Measurements from ENCODE around the gene CISD2. TPM values are rescaled to one million over a fixed set of nuclear protein-coding genes. Genes with fewer than 3 reads are reported as not detected.
"Not testable (repeated sequence)": the region's sequence is repeated elsewhere in the genome, so short reads cannot be mapped to it uniquely, and the experiment has no call there.

The CISD2 gene
- total RNA-seq, 1 donor from 2014 or later, result 10.4 TPM

GRCh38 chr4:102878901-102879300 is 10.1 kb downstream of the CISD2 start:
- Histone ChIP-seq H3K4me1 (no peaks in the 10 kb centered on the region), H3K36me3 (no peaks in the 10 kb centered on the region), H3K9me3 (no peaks in the 10 kb centered on the region), H3K27ac (no peak overlapping the region), H3K27me3 (no peaks in the 10 kb centered on the region), H3K4me3 (no peak overlapping the region)
- intact Hi-C loops (cut with DNase I), result loop anchor here (10.0 kb wide), 1 partner anchor 216 kb away; the partner anchor contains the start of gene BDH2
- no peak for TF ChIP-seq CTCF (IDR thresholded peaks at IDR 0.05)
- DNase-seq (ENCODE audit: low spot score in 2 of 2), result no peak

- Histone ChIP-seq H3K27me3 (no peaks in the 10 kb centered on the region), H3K27ac (no peak overlapping the region), H3K4me3 (no peak overlapping the region), H3K9me3 (no peaks in the 10 kb centered on the region), H3K36me3 (no peaks in the 10 kb centered on the region), H3K4me1 (no peaks in the 10 kb centered on the region)
- TF ChIP-seq CTCF (IDR thresholded peaks at IDR 0.05), result no peak
- DNase-seq (ENCODE audit: low spot score in 2 of 2), result no peak
- intact Hi-C loops (cut with DNase I), result no loop called here
Measured at GRCh38 chr4:102881343-102881742, 12.6 kb downstream of the CISD2 start.

- no peak overlapping the region for H3K27ac ChIP-seq
- H3K27me3 ChIP-seq, result no peaks in the 10 kb centered on the region
- intact Hi-C loops (cut with DNase I), result no loop called here
- no peak overlapping the region for H3K4me3 ChIP-seq
- DNase-seq (ENCODE audit: low spot score in 2 of 2), result no peak
- H3K4me1 ChIP-seq, result no peaks in the 10 kb centered on the region
- TF ChIP-seq CTCF (IDR thresholded peaks at IDR 0.05), result no peak
- no peaks in the 10 kb centered on the region for H3K9me3 ChIP-seq
- no peaks in the 10 kb centered on the region for H3K36me3 ChIP-seq
Measured at GRCh38 chr4:102883278-102883677, 14.5 kb downstream of the CISD2 start.

GRCh38 chr4:102888570-102888969 is 19.8 kb downstream of the CISD2 start:
- H3K4me3 ChIP-seq; H3K36me3 ChIP-seq; H3K4me1 ChIP-seq; H3K9me3 ChIP-seq; intact Hi-C loops (cut with DNase I); H3K27me3 ChIP-seq; DNase-seq (ENCODE audit: low spot score in 2 of 2); H3K27ac ChIP-seq: not testable (repeated sequence)

- H3K27ac ChIP-seq; intact Hi-C loops (cut with DNase I); DNase-seq (ENCODE audit: low spot score in 2 of 2); H3K27me3 ChIP-seq; H3K4me1 ChIP-seq; H3K9me3 ChIP-seq; H3K4me3 ChIP-seq; H3K36me3 ChIP-seq: not testable (repeated sequence)
Measured at GRCh38 chr4:102889866-102890265, 21.1 kb downstream of the CISD2 start.

GRCh38 chr4:102896547-102896946 is 27.8 kb downstream of the CISD2 start:
- intact Hi-C loops (cut with DNase I); H3K4me3 ChIP-seq; H3K4me1 ChIP-seq; H3K9me3 ChIP-seq; H3K27me3 ChIP-seq; H3K27ac ChIP-seq; DNase-seq (ENCODE audit: low spot score in 2 of 2); H3K36me3 ChIP-seq: not testable (repeated sequence)

GRCh38 chr4:102897610-102898009 is 28.8 kb downstream of the CISD2 start:
- H3K27ac ChIP-seq; H3K4me1 ChIP-seq; H3K36me3 ChIP-seq; H3K4me3 ChIP-seq; DNase-seq (ENCODE audit: low spot score in 2 of 2); H3K27me3 ChIP-seq; H3K9me3 ChIP-seq; intact Hi-C loops (cut with DNase I): not testable (repeated sequence)

GRCh38 chr4:102901804-102902203 is 33.0 kb downstream of the CISD2 start:
- intact Hi-C loops (cut with DNase I), result no loop called here
- no peak overlapping the region for H3K4me3 ChIP-seq
- no peak for DNase-seq (ENCODE audit: low spot score in 2 of 2)
- H3K36me3 ChIP-seq, result no peaks in the 10 kb centered on the region
- H3K27me3 ChIP-seq, result no peaks in the 10 kb centered on the region
- no peaks in the 10 kb centered on the region for H3K9me3 ChIP-seq
- no peak overlapping the region for H3K27ac ChIP-seq
- H3K4me1 ChIP-seq, result no peaks in the 10 kb centered on the region
- no peak for TF ChIP-seq CTCF (IDR thresholded peaks at IDR 0.05)
